Esophagus muscularis mucosa (tissue), 4 donors: ENCODE data around the gene PROX2. TPM values are rescaled to one million over a fixed set of nuclear protein-coding genes. Genes with fewer than 3 reads are reported as not detected.

Experiments
- DNase-seq: peaks from one replicate; pipeline ENCODE4 v3.0.0-alpha.2; 2017; ENCODE audit errors: extremely low spot score
- H3K27ac ChIP-seq, 4 donors: fragments of 200-600 bp; sonication (generic); replicated peaks in 1 of 4; 1 replicate in 3 of 4; 2 replicates in 1 of 4; pipeline ENCODE4 v1.5.1; 2016 to 2019; ENCODE audit warnings: mild to moderate bottlenecking in 1 of 4
- H3K27me3 ChIP-seq, 4 donors: fragments of 200-600 bp; sonication (generic); one replicate each; pipeline versions ENCODE4 v1.5.1 to v1.6.0; 2016 to 2019
- H3K36me3 ChIP-seq, 4 donors: fragments of 200-600 bp; sonication (generic); one replicate each; pipeline ENCODE4 v1.5.1; 2016 to 2019
- H3K4me1 ChIP-seq, 4 donors: fragments of 200-600 bp; sonication (generic); one replicate each; pipeline ENCODE4 v1.5.1; 2016 to 2019
- H3K4me3 ChIP-seq, 4 donors: fragments of 200-600 bp; sonication (generic); 1 replicate in 2 of 4; 2 replicates in 2 of 4; pipeline ENCODE4 v1.5.1; 2016 to 2019; ENCODE audit warnings: mild to moderate bottlenecking in 4 of 4, moderate library complexity in 1 of 4
- H3K9me3 ChIP-seq, 4 donors: fragments of 200-600 bp; sonication (generic); 1 replicate in 3 of 4; 2 replicates in 1 of 4; pipeline ENCODE4 v1.5.1; 2016 to 2019
- EP300 ChIP-seq: sonication (generic); formaldehyde crosslinking; IDR thresholded peaks from one replicate; pipeline ENCODE4 v1.6.1; 2017; ENCODE audit warnings: antibody characterized with exemption
- POLR2A ChIP-seq: fragments of 450-650 bp; IDR thresholded peaks from one replicate; pipeline ENCODE4 v1.6.1; 2017; ENCODE audit warnings: antibody characterized with exemption, moderate library complexity, mild to moderate bottlenecking, low read depth
- POLR2AphosphoS5 ChIP-seq, 2 donors: sonication (generic); formaldehyde crosslinking; IDR thresholded peaks; one replicate each; pipeline ENCODE4 v1.6.1; 2017; ENCODE audit warnings: antibody characterized with exemption in 2 of 2
- WGBS: methylation state at CpG from one replicate; pipeline ENCODE4 v1.1.5; 2018; 5-methylcytosine and 5-hydroxymethylcytosine counted together
- intact Hi-C: fragments of 100-400 bp; cut with DNase I; formaldehyde crosslinking; loops from one replicate; pipeline ENCODE4 v1.15.1; 2023
- total RNA-seq, 4 donors: library from RNA; depleted of rRNA; stranded (reverse); fragments of >200 nt; gene quantifications; one replicate each; pipeline versions ENCODE4 v1.1.0 to v1.2.1, GENCODE V29; 2016
- TF ChIP-seq, protein P1 (sequence below), 3 experiments: fragments of 200-600 bp in 2 of 3; fragments of 450-650 bp in 1 of 3; sonication (generic) in 2 of 3; IDR thresholded peaks; one replicate each; pipeline ENCODE4 v1.5.1; 2017 to 2019; ENCODE audit warnings: antibody characterized with exemption in 3 of 3, mild to moderate bottlenecking in 2 of 3, moderate library complexity in 1 of 3

The PROX2 gene
- total RNA-seq, 4 donors from 2014 or later: not detected

GRCh38 chr14:74917646-74918081 lies 41.7 kb upstream of the PROX2 start:
- TF ChIP-seq EP300 (no peak), POLR2A (no peak), POLR2AphosphoS5 (IDR thresholded peaks at IDR 0.05) (peak in 1 of 2 donors; percentile 43)
- TF ChIP-seq, protein P1, sequence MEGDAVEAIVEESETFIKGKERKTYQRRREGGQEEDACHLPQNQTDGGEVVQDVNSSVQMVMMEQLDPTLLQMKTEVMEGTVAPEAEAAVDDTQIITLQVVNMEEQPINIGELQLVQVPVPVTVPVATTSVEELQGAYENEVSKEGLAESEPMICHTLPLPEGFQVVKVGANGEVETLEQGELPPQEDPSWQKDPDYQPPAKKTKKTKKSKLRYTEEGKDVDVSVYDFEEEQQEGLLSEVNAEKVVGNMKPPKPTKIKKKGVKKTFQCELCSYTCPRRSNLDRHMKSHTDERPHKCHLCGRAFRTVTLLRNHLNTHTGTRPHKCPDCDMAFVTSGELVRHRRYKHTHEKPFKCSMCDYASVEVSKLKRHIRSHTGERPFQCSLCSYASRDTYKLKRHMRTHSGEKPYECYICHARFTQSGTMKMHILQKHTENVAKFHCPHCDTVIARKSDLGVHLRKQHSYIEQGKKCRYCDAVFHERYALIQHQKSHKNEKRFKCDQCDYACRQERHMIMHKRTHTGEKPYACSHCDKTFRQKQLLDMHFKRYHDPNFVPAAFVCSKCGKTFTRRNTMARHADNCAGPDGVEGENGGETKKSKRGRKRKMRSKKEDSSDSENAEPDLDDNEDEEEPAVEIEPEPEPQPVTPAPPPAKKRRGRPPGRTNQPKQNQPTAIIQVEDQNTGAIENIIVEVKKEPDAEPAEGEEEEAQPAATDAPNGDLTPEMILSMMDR (IDR thresholded peaks at IDR 0.05): no peak
- whole genome bisulfite sequencing: 56% methylated on average over 13 of the region's 13 CpGs
- Histone ChIP-seq H3K27me3 (no peaks in the 10 kb centered on the region), H3K36me3 (peaks cover 0 to 17% (median 5%) of the 10 kb centered on the region in 4 donors), H3K27ac (peak overlapping the region; percentile 33 to 66 (median 48)), H3K4me1 (peaks cover 40 to 56% (median 45%) of the 10 kb centered on the region in 4 donors), H3K9me3 (no peaks in the 10 kb centered on the region), H3K4me3 (no peak overlapping the region)
- intact Hi-C loops: loop anchor here (10.0 kb wide), 1 partner anchor 167 kb away; no protein-coding TSS in a partner anchor
- no peak for DNase-seq

DNA sequence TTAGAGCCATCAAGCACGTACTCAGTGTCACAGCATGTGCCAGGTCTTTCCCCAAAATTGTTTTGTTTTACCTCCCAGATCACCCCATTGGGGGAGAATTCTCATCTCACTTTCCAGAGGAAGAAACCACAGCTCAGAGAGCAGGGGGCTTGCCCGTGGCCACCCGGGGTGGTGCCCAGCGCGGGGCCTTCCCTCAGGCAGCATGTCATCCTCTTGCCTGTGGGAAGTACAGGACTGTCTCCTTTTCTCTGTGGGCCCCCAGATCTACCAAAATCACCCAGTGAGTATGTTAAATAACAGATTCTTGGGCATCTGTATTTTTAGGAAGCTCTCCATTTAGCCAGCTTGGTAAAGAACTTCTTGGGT lies 41.2 kb upstream of the PROX2 start:
- H3K27me3 ChIP-seq: no peaks in the 10 kb centered on the region
- DNase-seq: no peak
- intact Hi-C loops: loop anchor here (10.0 kb wide), 1 partner anchor 168 kb away; no protein-coding TSS in a partner anchor
- WGBS: 83% methylated on average over 1 of the region's 5 CpGs
- H3K4me3 ChIP-seq: no peak overlapping the region
- H3K9me3 ChIP-seq: no peaks in the 10 kb centered on the region
- H3K4me1 ChIP-seq: peaks cover 35 to 51% (median 40%) of the 10 kb centered on the region in 4 donors
- peak overlapping the region; percentile 33 to 66 (median 48) for H3K27ac ChIP-seq
- no peak for TF ChIP-seq POLR2A
- TF ChIP-seq POLR2AphosphoS5 (IDR thresholded peaks at IDR 0.05): no peak
- TF ChIP-seq, protein P1 (IDR thresholded peaks at IDR 0.05): no peak
- TF ChIP-seq EP300: no peak
- peaks cover 0 to 17% (median 5%) of the 10 kb centered on the region in 4 donors for H3K36me3 ChIP-seq

DNA sequence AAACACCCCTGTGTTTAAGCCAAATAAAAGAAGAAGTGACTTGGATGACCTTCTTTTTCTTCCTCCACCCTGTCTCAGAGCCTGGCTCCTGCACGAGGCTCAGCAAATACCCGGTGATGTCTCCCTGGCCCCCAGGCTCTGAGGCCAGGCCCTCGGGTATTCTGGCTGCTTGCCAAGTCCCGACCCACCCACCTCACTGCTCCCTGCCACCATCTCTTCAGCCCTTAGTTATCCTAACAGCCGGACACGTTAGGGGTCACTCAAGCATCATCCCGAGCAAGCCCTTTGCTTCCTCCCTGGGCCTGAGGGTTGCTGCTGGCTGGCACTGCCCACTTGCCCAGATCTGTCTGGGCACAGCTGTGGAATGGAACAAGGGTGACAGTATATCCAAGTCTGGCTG lies 39.9 kb upstream of the PROX2 start:
- intact Hi-C loops: loop anchor here (10.0 kb wide), 1 partner anchor 169 kb away; no protein-coding TSS in a partner anchor
- Histone ChIP-seq H3K9me3 (no peaks in the 10 kb centered on the region), H3K4me3 (no peak overlapping the region), H3K27ac (peak overlapping the region in 3 of 4 donors; percentile 12 to 66 (median 44)), H3K27me3 (no peaks in the 10 kb centered on the region), H3K36me3 (peaks cover 0 to 17% (median 5%) of the 10 kb centered on the region in 4 donors), H3K4me1 (peaks cover 31 to 49% (median 39%) of the 10 kb centered on the region in 4 donors)
- WGBS: 52% methylated on average over 7 of the region's 7 CpGs
- DNase-seq: no peak
- TF ChIP-seq EP300: no peak

GRCh38 chr14:74915426-74915825 lies 39.5 kb upstream of the PROX2 start:
- no peak for DNase-seq
- peaks cover 0 to 17% (median 5%) of the 10 kb centered on the region in 4 donors for H3K36me3 ChIP-seq
- H3K27me3 ChIP-seq: no peaks in the 10 kb centered on the region
- H3K4me1 ChIP-seq: peaks cover 31 to 49% (median 39%) of the 10 kb centered on the region in 4 donors
- peak overlapping the region in 2 of 4 donors; percentile 46 to 66 for H3K27ac ChIP-seq
- TF ChIP-seq, protein P1 (IDR thresholded peaks at IDR 0.05): no peak
- TF ChIP-seq EP300 (no peak), POLR2AphosphoS5 (IDR thresholded peaks at IDR 0.05) (no peak), POLR2A (no peak)
- WGBS: 81% methylated on average over 4 of the region's 4 CpGs
- intact Hi-C loops: loop anchor here (10.0 kb wide), 1 partner anchor 169 kb away; no protein-coding TSS in a partner anchor
- H3K9me3 ChIP-seq: no peaks in the 10 kb centered on the region
- H3K4me3 ChIP-seq: no peak overlapping the region

- Histone ChIP-seq H3K9me3 (no peaks in the 10 kb centered on the region), H3K27ac (peak overlapping the region; percentile 24 to 66 (median 42)), H3K27me3 (no peaks in the 10 kb centered on the region), H3K4me1 (peaks cover 31 to 49% (median 39%) of the 10 kb centered on the region in 4 donors), H3K36me3 (peaks cover 0 to 9% (median under 1%) of the 10 kb centered on the region in 4 donors), H3K4me3 (no peak overlapping the region)
- intact Hi-C loops: loop anchor here (10.0 kb wide), 1 partner anchor 171 kb away; no protein-coding TSS in a partner anchor
- TF ChIP-seq, protein P1 (IDR thresholded peaks at IDR 0.05): peak; percentile 53 to 70 (median 60)
- no peak for TF ChIP-seq EP300
- TF ChIP-seq POLR2AphosphoS5 (IDR thresholded peaks at IDR 0.05): peak in 1 of 2 donors; percentile 44
- WGBS: 31% methylated on average over 5 of the region's 6 CpGs
- DNase-seq: no peak
These were observed 38.1 kb upstream of the PROX2 start for GRCh38 chr14:74913986-74914573.
